GM12878 (cell line): ENCODE results near the gene MED25.

Source experiments
- ATF3 ChIP-seq: IDR thresholded peaks from 2 replicates; pipeline ENCODE4 v1.6.1; 2011; ENCODE audit warnings: low read depth, mild to moderate bottlenecking, low read length, moderate library complexity, borderline replicate concordance; ENCODE audit errors: extremely low read depth
- BHLHE40 ChIP-seq, 2 experiments: fragments of 450-650 bp in 1 of 2; IDR thresholded peaks; 2 replicates each; pipeline ENCODE4 v1.6.1; 2011 to 2017; ENCODE audit warnings: low read depth in 2 of 2, borderline replicate concordance in 1 of 2, improper control_type of control experiment in 1 of 2, low read length in 1 of 2, mild to moderate bottlenecking in 1 of 2
- CBFB ChIP-seq: IDR thresholded peaks from 2 replicates; pipeline ENCODE4 v1.6.1; 2016; ENCODE audit warnings: antibody characterized with exemption, low read depth
- CEBPZ ChIP-seq: fragments of 150-350 bp; IDR thresholded peaks from 2 replicates; pipeline ENCODE4 v1.6.1; 2016; ENCODE audit warnings: low read depth, low read length
- HCFC1 ChIP-seq: fragments of 150-350 bp; IDR thresholded peaks from 2 replicates; pipeline ENCODE4 v1.6.1; 2014; ENCODE audit warnings: low read length
- USF1 ChIP-seq: IDR thresholded peaks from 2 replicates; pipeline ENCODE4 v1.6.1; 2011; ENCODE audit warnings: borderline replicate concordance, low read depth, mild to moderate bottlenecking, moderate library complexity, mixed read lengths, low read length; ENCODE audit not compliant: insufficient read depth; ENCODE audit errors: extremely low read length
- USF2 ChIP-seq: IDR thresholded peaks from 2 replicates; pipeline ENCODE4 v1.6.1; 2011; ENCODE audit warnings: low read depth, low read length, improper control_type of control experiment, borderline replicate concordance

- TF ChIP-seq HCFC1 (no peak), CEBPZ (no peak), USF2 (no peak), USF1 (no peak), ATF3 (no peak), BHLHE40 (IDR thresholded peaks at IDR 0.05; ENCODE audit: borderline replicate concordance in 1 of 2, low read depth in 2 of 2, low read length in 1 of 2) (no peak), CBFB (no peak)
These were observed 6.6 kb downstream of the MED25 start for GRCh38 chr19:49824662-49825061.
